ENCODE results near the gene VSIG10. TPM values are rescaled to one million over a fixed set of nuclear protein-coding genes. Genes with fewer than 3 reads are reported as not detected.

The VSIG10 gene

GRCh38 chr12:118015944-118016343 is 87.9 kb downstream of the VSIG10 start:
- Histone ChIP-seq H3K4me2 (ENCODE audit: insufficient read depth, low read length, poor library complexity, severe bottlenecking) (no peak overlapping the region), H3K36me3 (replicated peaks in 1 of 2; ENCODE audit: control insufficient read depth in 2 of 2, insufficient read depth in 2 of 2, low read length in 2 of 2) (peaks cover 16 to 34% of the 10 kb centered on the region in 2 donors)
- WGBS, 2 donors (ENCODE audit: extremely low coverage in 2 of 2, insufficient read length in 2 of 2, insufficient replicate concordance in 1 of 2): no CpG with 5 or more reads among the region's 9 CpGs

DNA sequence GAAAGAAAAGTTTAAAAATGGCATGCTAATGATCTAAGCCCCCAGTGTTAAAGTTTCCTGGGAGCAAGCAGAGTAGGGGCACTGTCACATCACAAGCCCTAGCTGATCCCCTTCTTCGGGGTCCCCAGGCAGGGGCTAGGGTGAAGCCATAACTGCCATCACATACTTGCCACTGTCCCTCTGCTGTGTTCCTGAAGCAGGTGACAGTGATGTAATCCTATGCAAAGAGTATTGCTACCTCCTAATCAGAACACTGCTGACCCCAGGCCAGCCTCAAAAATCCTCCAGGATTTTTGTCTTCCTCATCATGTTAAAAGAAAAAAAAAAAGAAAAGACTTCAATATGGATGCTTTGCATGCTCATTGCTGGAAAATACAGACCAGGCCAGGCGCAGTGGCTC is 88.5 kb downstream of the VSIG10 start:
- H2BK120ac ChIP-seq (ENCODE audit: low read depth, low read length): no peak overlapping the region
- no peak overlapping the region for H2AK5ac ChIP-seq (ENCODE audit: low read depth, low read length)
- H3K14ac ChIP-seq (ENCODE audit: low read length): no peak overlapping the region
- no peak overlapping the region for H3K4me2 ChIP-seq (ENCODE audit: insufficient read depth, low read length, poor library complexity, severe bottlenecking)
- H2BK5ac ChIP-seq (ENCODE audit: low read length): no peak overlapping the region
- peaks cover 4 to 6% of the 10 kb centered on the region in 2 donors for H3K4me1 ChIP-seq (ENCODE audit: control insufficient read depth in 2 of 2, insufficient read depth in 1 of 2, low read depth in 1 of 2, low read length in 2 of 2)
- WGBS, 2 donors (ENCODE audit: extremely low coverage in 2 of 2, insufficient read length in 2 of 2, insufficient replicate concordance in 1 of 2): no CpG with 5 or more reads among the region's 2 CpGs
- H3K9ac ChIP-seq (ENCODE audit: low read depth, low read length, poor library complexity): no peak overlapping the region
- no peaks in the 10 kb centered on the region for H3K9me3 ChIP-seq (replicated peaks in 1 of 2; ENCODE audit: control insufficient read depth in 2 of 2, insufficient read depth in 1 of 2, low read depth in 1 of 2, low read length in 2 of 2)
- no peaks in the 10 kb centered on the region for H3K79me1 ChIP-seq (ENCODE audit: low read depth, low read length)
- H3K36me3 ChIP-seq (replicated peaks in 1 of 2; ENCODE audit: control insufficient read depth in 2 of 2, insufficient read depth in 2 of 2, low read length in 2 of 2): peaks cover 14 to 27% of the 10 kb centered on the region in 2 donors
- no peak overlapping the region for H3K27ac ChIP-seq (replicated peaks; ENCODE audit: low read length)
- H2BK12ac ChIP-seq (ENCODE audit: low read length): no peak overlapping the region
- no peak for DNase-seq (ENCODE audit: low spot score)
- no peak overlapping the region for H4K8ac ChIP-seq (ENCODE audit: low read depth, low read length)
- H2BK15ac ChIP-seq (ENCODE audit: low read length): no peak overlapping the region
- H3K18ac ChIP-seq (ENCODE audit: low read length): no peak overlapping the region
- no peak overlapping the region for H4K91ac ChIP-seq (ENCODE audit: low read depth, low read length, poor library complexity)
- no peaks in the 10 kb centered on the region for H3K27me3 ChIP-seq (ENCODE audit: control insufficient read depth in 3 of 3, insufficient read depth in 3 of 3, low read depth in 1 of 3, low read length in 3 of 3)
- no peak overlapping the region for H2AFZ ChIP-seq (ENCODE audit: low read length)
- no peak overlapping the region for H3K4me3 ChIP-seq (ENCODE audit: low read length in 2 of 2)
- no peak overlapping the region for H3K4ac ChIP-seq (ENCODE audit: low read length)
- H3K23ac ChIP-seq (ENCODE audit: low read depth, low read length, poor library complexity): no peak overlapping the region

More at GRCh38 chr12:118015944-118016343, 87.9 kb downstream of the VSIG10 start:
- Histone ChIP-seq H2BK5ac (ENCODE audit: low read length) (no peak overlapping the region), H3K27me3 (ENCODE audit: control insufficient read depth in 3 of 3, insufficient read depth in 3 of 3, low read depth in 1 of 3, low read length in 3 of 3) (no peaks in the 10 kb centered on the region), H2AK5ac (ENCODE audit: low read depth, low read length) (no peak overlapping the region), H3K4me1 (ENCODE audit: control insufficient read depth in 2 of 2, insufficient read depth in 1 of 2, low read depth in 1 of 2, low read length in 2 of 2) (peaks cover 4 to 6% of the 10 kb centered on the region in 2 donors), H2AFZ (ENCODE audit: low read length) (peak overlapping the region; percentile 90), H3K4me3 (ENCODE audit: low read length in 2 of 2) (peak overlapping the region in 1 of 2 donors; percentile 84), H4K8ac (ENCODE audit: low read depth, low read length) (no peak overlapping the region), H3K18ac (ENCODE audit: low read length) (no peak overlapping the region), H3K9me3 (replicated peaks in 1 of 2; ENCODE audit: control insufficient read depth in 2 of 2, insufficient read depth in 1 of 2, low read depth in 1 of 2, low read length in 2 of 2) (no peaks in the 10 kb centered on the region), H3K9ac (ENCODE audit: low read depth, low read length, poor library complexity) (no peak overlapping the region), H3K23ac (ENCODE audit: low read depth, low read length, poor library complexity) (no peak overlapping the region), H2BK15ac (ENCODE audit: low read length) (no peak overlapping the region), H3K4ac (ENCODE audit: low read length) (no peak overlapping the region), H4K91ac (ENCODE audit: low read depth, low read length, poor library complexity) (no peak overlapping the region), H3K79me1 (ENCODE audit: low read depth, low read length) (no peaks in the 10 kb centered on the region), H3K27ac (replicated peaks; ENCODE audit: low read length) (no peak overlapping the region), H2BK12ac (ENCODE audit: low read length) (no peak overlapping the region), H2BK120ac (ENCODE audit: low read depth, low read length) (no peak overlapping the region), H3K14ac (ENCODE audit: low read length) (no peak overlapping the region)
- peak; percentile 15 for DNase-seq (ENCODE audit: low spot score)

Small RNA genes within 50 kb of the gene (small RNA-seq; reads per million reads assigned to genes)
- gene AC131159.1 (ENCODE audit: insufficient read depth): not detected

All from neuronal stem cell (in vitro differentiated cells).